Pancreas (tissue), 10 donors: ENCODE results near the gene SERPINB1. TPM values are rescaled to one million over a fixed set of nuclear protein-coding genes. Genes with fewer than 3 reads are reported as not detected.

ENCODE experiments used
- ATAC-seq, 4 donors: fragments of 200-7000 bp; cut with Tn5 transposase; one replicate each; pipeline versions ENCODE4 v1.8.0 to v1.9.1; 2020; ENCODE audit warnings: mild to moderate bottlenecking in 4 of 4, moderate library complexity in 4 of 4
- DNase-seq, 6 donors: peaks; one replicate each; pipeline ENCODE4 v3.0.0-alpha.2; 2020
- FAIRE-seq: peaks from 2 replicates; lab custom pipeline; 2012; peaks lifted over from hg19 to GRCh38; lab: Jason Lieb, UNC
- H3K27ac ChIP-seq, 4 donors: fragments of 200-600 bp; sonication (generic); 1 replicate in 3 of 4; 2 replicates in 1 of 4; pipeline versions ENCODE4 v1.5.0 to v1.8.0; 2020
- H3K27me3 ChIP-seq, 4 donors: fragments of 200-600 bp; one replicate each; pipeline ENCODE4 v1.8.0; 2021
- H3K36me3 ChIP-seq, 3 donors: fragments of 200-600 bp; sonication (generic) in 1 of 3; one replicate each; pipeline versions ENCODE4 v1.5.0 to v1.8.0; 2020 to 2021
- H3K4me1 ChIP-seq, 3 donors: fragments of 200-600 bp; one replicate each; pipeline ENCODE4 v1.8.0; 2021
- H3K4me3 ChIP-seq, 4 donors: fragments of 200-600 bp; sonication (generic) in 2 of 4; one replicate each; pipeline versions ENCODE4 v1.5.0 to v1.8.0; 2020 to 2021
- H3K9me3 ChIP-seq, 4 donors: fragments of 200-600 bp; one replicate each; pipeline ENCODE4 v1.8.0; 2021
- WGBS, 2 donors: extraction: QIAGEN DNeasy Blood & Tissue Kit; methylation state at CpG; one replicate each; pipeline ENCODE4 v1.1.7; 2013; 5-methylcytosine and 5-hydroxymethylcytosine counted together
- intact Hi-C, 3 donors: fragments of 100-400 bp; cut with DNase I; formaldehyde crosslinking; loops; one replicate each; pipeline versions ENCODE4 v1.11.1 to v1.14.2; 2022
- polyA plus RNA-seq, 2 donors: library from polyadenylated mRNA; stranded (reverse); fragments of 200-250 nt; gene quantifications; one replicate each; pipeline ENCODE4 v1.2.3, GENCODE V29; 2013
- total RNA-seq, 6 donors: library from RNA; stranded (reverse); fragmentation: NEBNext Ultra II Directional in 4 of 6; extraction: Animal tissue kit (Norgen Biotek cat#: 25700) in 4 of 6; gene quantifications; one replicate each; pipeline versions ENCODE4 v1.2.1 to v1.2.4, GENCODE V29; 2021 to 2023
- TF ChIP-seq, protein P1 (sequence below), 4 donors: fragments of 200-600 bp; sonication (generic) in 3 of 4; IDR thresholded peaks; one replicate each; pipeline versions ENCODE4 v1.5.0 to v1.8.0; 2021; ENCODE audit warnings: antibody characterized with exemption in 4 of 4
- donor health status: healthy with polysubstance abuse.
- donor health status: DM: no; HTN: no; CAD: no; lungs with moderate emphysema.
- donor health status: DM: no; HTN: no; CAD: no.
- donor health status: control.
- donor health status: control.
- donor health status: Bipolar disorder and iron deficiency.
- donor health status: DM: yes; HTN: yes; CAD: no.
- donor health status: DM: no; HTN: no; CAD: no.
- donor health status: DM: no; HTN: no; CAD: no.
- donor health status: DM: yes; HTN: yes; CAD: no.

The SERPINB1 gene
- total and polyA plus RNA-seq, 8 donors = 68.1 to 285 (median 157) TPM

DNA sequence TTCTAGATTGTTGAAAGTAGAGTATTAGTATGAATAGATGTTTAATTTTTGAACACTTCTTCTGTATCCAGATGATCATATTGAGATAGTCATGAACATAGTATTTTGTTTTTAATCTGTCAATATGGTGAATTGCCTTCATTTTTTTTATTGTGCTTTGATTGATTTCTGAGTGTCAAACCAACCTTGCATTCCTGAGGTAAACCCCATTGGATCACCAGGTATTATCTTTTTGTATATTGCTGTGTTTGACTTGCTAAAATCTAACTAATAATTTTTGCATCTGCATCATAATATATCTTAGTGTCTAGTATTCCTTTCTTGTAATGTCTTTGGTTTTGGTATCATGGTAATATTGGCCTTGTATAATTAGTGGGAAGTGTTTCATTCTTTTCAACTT lies 25.5 kb downstream of the SERPINB1 start:
- Histone ChIP-seq H3K4me3 (no peak overlapping the region), H3K9me3 (no peaks in the 10 kb centered on the region), H3K27me3 (no peaks in the 10 kb centered on the region), H3K27ac (no peak overlapping the region), H3K4me1 (peaks cover 3 to 17% (median 16%) of the 10 kb centered on the region in 3 donors), H3K36me3 (no peaks in the 10 kb centered on the region)
- FAIRE-seq = no peak
- ATAC-seq = no peak
- intact Hi-C loops = no loop called here
- DNase-seq = no peak
- TF ChIP-seq, protein P1, sequence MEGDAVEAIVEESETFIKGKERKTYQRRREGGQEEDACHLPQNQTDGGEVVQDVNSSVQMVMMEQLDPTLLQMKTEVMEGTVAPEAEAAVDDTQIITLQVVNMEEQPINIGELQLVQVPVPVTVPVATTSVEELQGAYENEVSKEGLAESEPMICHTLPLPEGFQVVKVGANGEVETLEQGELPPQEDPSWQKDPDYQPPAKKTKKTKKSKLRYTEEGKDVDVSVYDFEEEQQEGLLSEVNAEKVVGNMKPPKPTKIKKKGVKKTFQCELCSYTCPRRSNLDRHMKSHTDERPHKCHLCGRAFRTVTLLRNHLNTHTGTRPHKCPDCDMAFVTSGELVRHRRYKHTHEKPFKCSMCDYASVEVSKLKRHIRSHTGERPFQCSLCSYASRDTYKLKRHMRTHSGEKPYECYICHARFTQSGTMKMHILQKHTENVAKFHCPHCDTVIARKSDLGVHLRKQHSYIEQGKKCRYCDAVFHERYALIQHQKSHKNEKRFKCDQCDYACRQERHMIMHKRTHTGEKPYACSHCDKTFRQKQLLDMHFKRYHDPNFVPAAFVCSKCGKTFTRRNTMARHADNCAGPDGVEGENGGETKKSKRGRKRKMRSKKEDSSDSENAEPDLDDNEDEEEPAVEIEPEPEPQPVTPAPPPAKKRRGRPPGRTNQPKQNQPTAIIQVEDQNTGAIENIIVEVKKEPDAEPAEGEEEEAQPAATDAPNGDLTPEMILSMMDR (IDR thresholded peaks at IDR 0.05) = no peak

DNA sequence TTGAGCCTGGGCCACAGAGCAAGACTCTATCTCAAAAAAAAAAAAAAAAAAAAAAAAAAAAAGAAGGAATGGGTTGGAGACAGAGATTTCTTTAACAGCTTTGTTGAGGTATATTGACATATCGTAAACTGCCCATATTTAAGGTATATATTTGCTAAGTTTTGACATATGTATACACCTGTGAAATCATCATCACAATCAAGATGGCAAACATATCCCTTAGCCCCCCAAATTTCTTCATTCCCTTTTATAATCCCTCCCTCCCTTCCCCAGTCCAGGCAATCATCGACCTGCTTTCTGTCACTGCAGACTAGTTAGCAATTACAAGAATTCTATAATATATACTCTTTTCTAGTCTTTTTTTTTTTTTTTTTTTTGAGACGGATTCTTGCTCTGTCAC lies 29.0 kb downstream of the SERPINB1 start:
- Histone ChIP-seq H3K36me3 (no peaks in the 10 kb centered on the region), H3K4me1 (peaks cover 5 to 33% (median 10%) of the 10 kb centered on the region in 3 donors), H3K27ac (no peak overlapping the region), H3K4me3 (no peak overlapping the region), H3K9me3 (no peaks in the 10 kb centered on the region), H3K27me3 (no peaks in the 10 kb centered on the region)
- intact Hi-C loops = no loop called here
- TF ChIP-seq, protein P1 (IDR thresholded peaks at IDR 0.05) = no peak
- ATAC-seq (no peak), FAIRE-seq (no peak), DNase-seq (no peak)
- 76 to 93% methylated on average over 3 of the region's 3 CpGs for WGBS, 2 donors

DNA sequence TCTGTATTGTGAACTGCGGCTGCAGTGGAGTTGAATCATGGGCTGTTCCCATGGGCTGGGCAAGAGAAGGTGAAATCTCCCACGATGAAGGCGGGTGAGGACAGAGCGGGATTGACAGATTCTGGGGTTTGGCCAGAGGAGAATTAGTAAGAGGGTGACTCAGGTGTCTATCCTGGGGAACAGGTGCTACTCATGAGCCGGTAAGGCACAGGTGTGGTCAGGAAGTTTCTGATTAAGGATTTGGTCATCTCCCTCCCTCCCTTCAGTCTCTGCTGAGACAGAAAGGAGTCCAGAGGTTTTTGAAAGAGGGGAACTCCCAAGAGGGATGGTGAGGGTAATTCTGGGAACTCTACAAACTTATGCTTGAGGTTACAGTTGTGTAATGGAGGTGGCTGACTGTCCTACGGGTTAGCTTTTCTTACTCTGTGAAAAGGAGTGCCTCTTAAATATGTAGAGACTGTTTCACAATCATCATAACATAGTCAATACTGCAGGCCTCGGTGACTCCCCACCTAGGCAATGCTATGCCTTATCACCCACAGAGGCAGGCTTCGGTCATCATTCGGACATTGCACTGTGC lies 31.5 kb downstream of the SERPINB1 start:
- peak; percentile 68 to 85 (median 74) for ATAC-seq
- Histone ChIP-seq H3K4me3 (no peak overlapping the region), H3K27me3 (no peaks in the 10 kb centered on the region), H3K27ac (peak overlapping the region in 2 of 4 donors; percentile 57 to 82), H3K9me3 (no peaks in the 10 kb centered on the region), H3K4me1 (peaks cover 22 to 49% (median 26%) of the 10 kb centered on the region in 3 donors), H3K36me3 (no peaks in the 10 kb centered on the region)
- intact Hi-C loops = no loop called here
- peak in 3 of 6 donors; percentile 57 to 79 (median 67) for DNase-seq
- FAIRE-seq = no peak
- 51 to 58% methylated on average over 9 of the region's 9 CpGs for WGBS, 2 donors
- TF ChIP-seq, protein P1 (IDR thresholded peaks at IDR 0.05) = no peak

DNA sequence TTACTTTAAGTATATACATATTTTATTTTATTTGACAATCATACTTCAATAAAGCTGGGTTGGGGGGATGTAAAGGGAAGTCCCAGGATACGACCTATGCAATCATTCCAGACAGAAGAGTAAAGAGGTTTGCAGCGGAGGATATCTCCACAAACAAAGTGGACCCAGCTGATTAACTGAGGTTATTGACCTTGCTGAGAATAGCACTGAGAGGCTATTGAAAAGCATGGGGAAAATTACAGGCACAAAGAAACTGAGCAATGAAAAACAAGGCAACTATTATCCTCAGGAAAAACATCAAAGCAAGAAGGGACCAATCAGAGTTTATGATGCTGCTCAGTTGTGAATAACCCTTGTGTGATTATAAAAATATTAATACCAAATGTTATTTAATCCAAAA lies 32.6 kb downstream of the SERPINB1 start:
- no peak overlapping the region for H3K4me3 ChIP-seq
- TF ChIP-seq, protein P1 (IDR thresholded peaks at IDR 0.05) = no peak
- H3K27me3 ChIP-seq = no peaks in the 10 kb centered on the region
- peaks cover 30 to 61% (median 30%) of the 10 kb centered on the region in 3 donors for H3K4me1 ChIP-seq
- intact Hi-C loops = no loop called here
- peak overlapping the region in 2 of 4 donors; percentile 57 to 82 for H3K27ac ChIP-seq
- WGBS, 2 donors = 40 to 44% methylated on average over 2 of the region's 2 CpGs
- ATAC-seq (no peak), FAIRE-seq (no peak), DNase-seq (no peak)
- no peaks in the 10 kb centered on the region for H3K36me3 ChIP-seq
- no peaks in the 10 kb centered on the region for H3K9me3 ChIP-seq

DNA sequence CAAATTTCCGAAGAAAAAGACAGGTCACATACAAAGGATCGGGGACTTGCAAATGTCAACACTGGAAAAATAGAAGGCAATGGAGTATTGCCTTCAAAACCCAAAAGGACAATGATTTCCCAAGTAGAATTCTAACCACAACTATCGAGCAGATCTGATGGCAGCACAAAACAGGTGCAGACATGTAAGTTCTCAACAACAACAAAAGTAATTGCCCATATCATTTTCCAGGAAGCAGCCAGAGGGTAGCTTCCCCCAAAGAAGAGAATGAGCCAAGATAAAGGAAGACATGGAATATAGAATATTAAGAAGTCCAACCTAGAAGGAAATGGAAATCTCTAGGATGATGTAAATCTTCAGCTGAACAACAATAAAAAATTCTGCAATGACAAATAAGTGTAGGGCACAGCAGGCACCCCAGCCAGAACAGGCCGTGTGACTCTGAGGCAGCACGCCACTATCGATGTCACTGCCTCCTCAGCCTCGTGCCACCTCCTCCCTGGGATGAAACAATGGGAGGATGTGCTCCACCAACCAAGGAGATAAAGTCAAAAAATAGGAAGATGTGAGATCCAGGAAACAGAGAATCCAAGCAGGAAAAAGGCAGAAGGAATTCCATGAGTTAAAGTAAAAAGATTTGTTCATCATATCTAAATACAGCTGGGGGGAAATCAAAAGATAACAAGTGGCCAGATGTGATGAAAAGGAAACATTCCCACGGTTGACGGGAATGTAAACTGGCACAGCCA lies 34.1 kb downstream of the SERPINB1 start:
- ATAC-seq (peak; percentile 41 to 77 (median 58)), FAIRE-seq (no peak), DNase-seq (peak in 2 of 6 donors; percentile 62 to 71)
- 44% methylated on average over 9 of the region's 9 CpGs for WGBS, 2 donors
- Histone ChIP-seq H3K36me3 (no peaks in the 10 kb centered on the region), H3K9me3 (no peaks in the 10 kb centered on the region), H3K27ac (peak overlapping the region in 3 of 4 donors; percentile 24 to 82 (median 57)), H3K27me3 (no peaks in the 10 kb centered on the region), H3K4me3 (no peak overlapping the region), H3K4me1 (peaks cover 30 to 61% (median 30%) of the 10 kb centered on the region in 3 donors)
- intact Hi-C loops = no loop called here
- TF ChIP-seq, protein P1 (IDR thresholded peaks at IDR 0.05) = no peak
